A549 treated with CpdA at 1 μM for 4 hours (cell line): Measurements from ENCODE around the gene PRIM1. TPM values are rescaled to one million over a fixed set of nuclear protein-coding genes. Genes with fewer than 3 reads are reported as not detected.

Experiments used
- total RNA-seq: library from RNA; stranded (reverse); fragments of 200-300 nt; extraction: Qiagen RNA extraction; gene quantifications from 5 replicates; pipeline ENCODE4 v1.2.3, GENCODE V29; 2022; ENCODE audit warnings: low read depth

PRIM1 gene
- 26.1 to 30.4 TPM (median 26.6 TPM) in 5 replicates for total RNA-seq

DNA sequence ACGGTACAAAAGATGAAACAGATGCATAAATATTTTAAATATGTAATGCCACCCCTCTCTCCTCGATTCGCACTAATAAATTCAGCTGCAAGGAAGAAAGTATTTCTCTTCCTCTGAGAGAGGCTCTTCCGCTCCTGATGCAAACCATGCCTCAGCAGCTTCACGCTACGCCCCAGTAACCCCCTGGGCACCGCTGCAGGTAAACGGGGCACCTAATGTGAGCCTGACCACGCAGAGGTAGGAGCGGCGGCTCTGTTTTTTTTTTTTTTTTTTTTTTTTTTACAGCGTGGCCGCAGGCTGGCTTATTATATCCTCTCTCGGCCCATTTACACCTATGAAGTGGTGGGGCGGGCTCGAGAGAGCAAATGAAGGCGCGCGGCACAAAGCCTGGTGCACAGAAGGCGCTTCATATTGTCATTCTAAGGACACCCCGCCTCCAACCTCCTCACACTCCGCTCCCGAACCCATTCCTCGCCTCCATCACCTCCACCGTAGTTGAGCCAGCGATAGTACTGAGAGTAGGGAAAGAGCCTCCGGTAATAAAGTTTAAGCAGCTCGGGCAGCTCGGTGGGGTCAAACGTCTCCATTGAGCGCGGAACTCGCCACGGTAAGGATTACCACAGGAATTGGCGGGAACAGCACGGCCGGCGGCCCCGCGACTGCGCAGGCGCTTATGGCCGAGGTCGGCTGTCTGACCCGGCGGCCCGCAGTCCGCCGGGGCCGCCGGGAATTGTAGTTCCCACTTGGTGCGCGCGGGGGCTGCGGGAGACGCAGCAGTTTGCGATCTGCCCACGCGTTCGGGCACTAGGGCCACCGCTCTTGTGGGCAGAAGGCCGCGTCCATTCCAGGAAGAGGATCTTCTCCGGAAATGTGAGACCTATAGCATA lies at the start of gene PRIM1:
PRIM1 (minus strand) TSS at position 612 of the 887 bp plus-strand sequence; CDS start at position 587, 25 bp downstream.

DNA sequence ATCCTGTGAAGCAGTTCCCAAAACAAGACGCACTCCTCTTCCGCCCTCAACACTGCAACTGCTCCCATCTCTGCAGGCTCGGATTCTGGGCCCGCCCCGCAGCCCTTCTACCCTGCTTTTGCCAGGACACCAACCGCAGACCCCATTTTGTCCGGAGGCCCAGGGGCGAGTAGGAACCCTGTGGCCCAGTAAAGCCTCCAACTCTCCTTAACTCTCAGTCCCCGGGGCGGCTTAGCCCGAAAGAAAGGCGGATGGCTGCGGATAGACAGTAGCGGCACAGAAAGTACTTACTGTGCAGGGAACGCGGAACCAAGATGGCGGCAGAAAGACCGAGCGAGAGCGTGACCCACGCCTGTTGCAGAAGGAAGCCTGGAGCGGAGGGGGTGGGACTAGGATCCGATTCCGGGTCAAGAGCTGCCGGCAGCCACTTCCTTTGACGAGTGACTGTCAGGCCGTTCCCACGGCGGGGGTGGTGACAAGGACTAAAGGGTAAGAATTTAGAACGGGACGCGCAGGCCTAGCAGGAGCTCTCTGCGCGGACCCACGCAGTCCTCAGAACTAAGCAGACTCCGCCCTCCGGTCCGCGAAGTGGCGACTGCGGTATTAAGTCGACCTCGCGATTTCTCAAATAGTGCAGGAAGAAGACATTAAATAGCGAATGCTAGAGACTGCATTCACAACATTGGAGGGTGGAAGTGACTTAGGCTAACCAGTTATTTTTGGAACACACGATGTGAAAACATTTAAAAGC lies 27.0 kb downstream of the PRIM1 start, which contains the start of gene NACA:
NACA (minus strand) TSS at position 328 of the 751 bp plus-strand sequence. CDS start 778 bp downstream, outside the sequence.

GRCh38 chr12:56688129-56688845 lies 63.8 kb downstream of the PRIM1 start, which contains the start of gene PTGES3:
PTGES3 (minus strand) TSS chr12:56688284; CDS start chr12:56687999, 285 bp downstream.

Other genes with a start within 250 kb of the PRIM1 start
- gene RBMS2, start 230.5 kb downstream of the PRIM1 start, total RNA-seq, result 10.4 to 16.3 TPM (median 14.0 TPM) in 5 replicates
- gene BAZ2A, start 122.0 kb downstream of the PRIM1 start, total RNA-seq, result 31.6 to 45.1 TPM (median 42.4 TPM) in 5 replicates
- 791 to 925 TPM (median 908 TPM) in 5 replicates for gene ATP5F1B, start 106.3 kb downstream of the PRIM1 start, total RNA-seq
- gene PTGES3, start 64.0 kb downstream of the PRIM1 start, total RNA-seq, result 369 to 448 TPM (median 418 TPM) in 5 replicates
- gene NACA, start 27.0 kb downstream of the PRIM1 start, total RNA-seq, result 1,483 to 1,932 TPM (median 1,546 TPM) in 5 replicates
- 1.1 to 1.7 TPM (median 1.3 TPM) in 5 replicates for gene HSD17B6, start 11.0 kb upstream of the PRIM1 start, total RNA-seq
- gene SDR9C7, start 182.1 kb upstream of the PRIM1 start, total RNA-seq, result 0.05 TPM in 1 of 5 replicates, not detected in the others
- 0.05 to 0.15 TPM (median 0.08 TPM) in 5 replicates for gene RDH16, start 205.3 kb upstream of the PRIM1 start, total RNA-seq